ENCODE data around the gene EXT2.

EXT2 gene

GRCh38 chr11:44085330-44085729, 10.1 kb upstream of the EXT2 start:
- Histone ChIP-seq H3K36me3 (ENCODE audit: insufficient read depth) (no peaks in the 10 kb centered on the region), H3K9ac (no peak overlapping the region), H4K20me1 (ENCODE audit: insufficient read depth) (no peaks in the 10 kb centered on the region), H3K4me3 (IDR thresholded peaks at IDR 0.05; ENCODE audit: insufficient read depth, low read depth, low read length) (no peak overlapping the region), H2AFZ (ENCODE audit: low read depth) (no peak overlapping the region), H3K27me3 (ENCODE audit: insufficient read depth, low read depth) (no peaks in the 10 kb centered on the region), H3K4me1 (ENCODE audit: low read depth, poor library complexity, severe bottlenecking) (no peaks in the 10 kb centered on the region), H3K27ac (no peak overlapping the region), H3K4me2 (no peak overlapping the region), H3K79me2 (ENCODE audit: insufficient read depth, low read depth) (no peaks in the 10 kb centered on the region)
- TF ChIP-seq CTCF (conservative IDR thresholded peaks at IDR 0.05; ENCODE audit: low read depth, low read length) = no peak

GRCh38 chr11:44088377-44088776, 7.1 kb upstream of the EXT2 start:
- Histone ChIP-seq H3K4me2 (no peak overlapping the region), H3K4me3 (IDR thresholded peaks at IDR 0.05; ENCODE audit: insufficient read depth, low read depth, low read length) (no peak overlapping the region), H2AFZ (ENCODE audit: low read depth) (no peak overlapping the region), H3K27ac (no peak overlapping the region), H3K9ac (no peak overlapping the region), H3K4me1 (ENCODE audit: low read depth, poor library complexity, severe bottlenecking) (no peaks in the 10 kb centered on the region), H3K79me2 (ENCODE audit: insufficient read depth, low read depth) (no peaks in the 10 kb centered on the region), H4K20me1 (ENCODE audit: insufficient read depth) (no peaks in the 10 kb centered on the region), H3K36me3 (ENCODE audit: insufficient read depth) (no peaks in the 10 kb centered on the region), H3K27me3 (ENCODE audit: insufficient read depth, low read depth) (no peaks in the 10 kb centered on the region)
- TF ChIP-seq CTCF (conservative IDR thresholded peaks at IDR 0.05; ENCODE audit: low read depth, low read length) = no peak

GRCh38 chr11:44088871-44089270, 6.6 kb upstream of the EXT2 start:
- Histone ChIP-seq H3K27ac (no peak overlapping the region), H3K36me3 (ENCODE audit: insufficient read depth) (no peaks in the 10 kb centered on the region), H2AFZ (ENCODE audit: low read depth) (no peak overlapping the region), H3K9ac (no peak overlapping the region), H3K4me1 (ENCODE audit: low read depth, poor library complexity, severe bottlenecking) (no peaks in the 10 kb centered on the region), H3K4me2 (no peak overlapping the region), H3K4me3 (IDR thresholded peaks at IDR 0.05; ENCODE audit: insufficient read depth, low read depth, low read length) (no peak overlapping the region), H3K79me2 (ENCODE audit: insufficient read depth, low read depth) (no peaks in the 10 kb centered on the region), H4K20me1 (ENCODE audit: insufficient read depth) (no peaks in the 10 kb centered on the region), H3K27me3 (ENCODE audit: insufficient read depth, low read depth) (no peaks in the 10 kb centered on the region)
- TF ChIP-seq CTCF (conservative IDR thresholded peaks at IDR 0.05; ENCODE audit: low read depth, low read length) = no peak

- Histone ChIP-seq H3K4me3 (IDR thresholded peaks at IDR 0.05; ENCODE audit: insufficient read depth, low read depth, low read length) (no peak overlapping the region), H3K4me2 (no peak overlapping the region), H3K79me2 (ENCODE audit: insufficient read depth, low read depth) (no peaks in the 10 kb centered on the region), H3K4me1 (ENCODE audit: low read depth, poor library complexity, severe bottlenecking) (peaks cover 3% of the 10 kb centered on the region), H4K20me1 (ENCODE audit: insufficient read depth) (no peaks in the 10 kb centered on the region), H3K27ac (no peak overlapping the region), H3K27me3 (ENCODE audit: insufficient read depth, low read depth) (no peaks in the 10 kb centered on the region), H3K36me3 (ENCODE audit: insufficient read depth) (no peaks in the 10 kb centered on the region), H3K9ac (no peak overlapping the region), H2AFZ (ENCODE audit: low read depth) (no peak overlapping the region)
- TF ChIP-seq CTCF (conservative IDR thresholded peaks at IDR 0.05; ENCODE audit: low read depth, low read length) = no peak
Observed at GRCh38 chr11:44090539-44090938, 4.9 kb upstream of the EXT2 start.

Data from KMS-11 (cell line).